A673 (cell line): ENCODE data around the gene ARHGAP22. TPM values are rescaled to one million over a fixed set of nuclear protein-coding genes. Genes with fewer than 3 reads are reported as not detected.

ENCODE experiments used
- BruUV-seq: library from RNA; stranded (reverse); fragments of 400-500 nt; replicated peaks from 2 replicates; lab custom pipeline; 2021; lab: Mats Ljungman, UMichigan
- CTCF ChIA-PET: fragments of 300-600 bp; sonication (Branson Sonifier 250); formaldehyde crosslinking; loops from one replicate; lab custom pipeline; 2022; ENCODE audit warnings: antibody characterized with exemption; lab: Charles Lee
- POLR2A ChIA-PET: fragments of 300-600 bp; sonication (Branson Sonifier 250); formaldehyde crosslinking; loops from one replicate; lab custom pipeline; 2022; ENCODE audit warnings: antibody characterized with exemption; ENCODE audit not compliant: low non-redundant PET; lab: Charles Lee
- DNase-seq: peaks from one replicate; pipeline ENCODE4 v3.0.0-alpha.2; 2015; ENCODE audit warnings: low spot score
- H3K27ac ChIP-seq: fragments of 200-600 bp; sonication (generic); 2 replicates; pipeline ENCODE4 v1.5.1; 2016; ENCODE audit warnings: mixed run types, low read depth, mild to moderate bottlenecking, mixed read lengths, antibody characterized with exemption, low read length; ENCODE audit not compliant: poor library complexity, severe bottlenecking
- H3K27me3 ChIP-seq: fragments of 200-600 bp; sonication (generic); replicated peaks from 2 replicates; pipeline ENCODE4 v1.6.1; 2017; ENCODE audit warnings: mixed run types, low read depth, mild to moderate bottlenecking, mixed read lengths, antibody characterized with exemption, low read length; ENCODE audit not compliant: insufficient read depth, poor library complexity
- H3K36me3 ChIP-seq: fragments of 200-600 bp; sonication (generic); 2 replicates; pipeline ENCODE4 v1.6.1; 2016; ENCODE audit warnings: mixed run types, mild to moderate bottlenecking, mixed read lengths, antibody characterized with exemption, low read length; ENCODE audit not compliant: insufficient read depth, poor library complexity, severe bottlenecking
- H3K4me1 ChIP-seq: fragments of 200-600 bp; sonication (generic); 2 replicates; pipeline ENCODE4 v1.6.1; 2017; ENCODE audit warnings: mixed run types, mild to moderate bottlenecking, mixed read lengths, antibody characterized with exemption, low read length; ENCODE audit not compliant: insufficient read depth, poor library complexity, severe bottlenecking
- H3K4me3 ChIP-seq: fragments of 200-600 bp; sonication (generic); 2 replicates; pipeline ENCODE4 v1.5.1; 2016; ENCODE audit warnings: low read depth, mixed run types, mild to moderate bottlenecking, mixed read lengths, low read length; ENCODE audit not compliant: poor library complexity, severe bottlenecking
- H3K9me3 ChIP-seq: fragments of 200-600 bp; sonication (generic); 2 replicates; pipeline ENCODE4 v1.6.1; 2016; ENCODE audit warnings: mixed run types, low read depth, mild to moderate bottlenecking, mixed read lengths, antibody characterized with exemption, low read length; ENCODE audit not compliant: poor library complexity, severe bottlenecking
- EZH2 ChIP-seq: fragments of 200-600 bp; sonication (generic); IDR thresholded peaks from 2 replicates; pipeline ENCODE4 v1.6.1; 2017; ENCODE audit warnings: borderline replicate concordance, low read depth, mild to moderate bottlenecking, mixed read lengths, antibody characterized with exemption, low read length; ENCODE audit not compliant: poor library complexity, severe bottlenecking
- intact Hi-C: fragments of 100-400 bp; cut with micrococcal nuclease; formaldehyde crosslinking; loops from one replicate; pipeline ENCODE4 v1.10.0; 2022; ENCODE audit not compliant: unreplicated experiment
- total RNA-seq: library from RNA; stranded (reverse); gene quantifications from 2 replicates; pipeline ENCODE4 v1.2.3, GENCODE V29; 2021
- TF ChIP-seq, protein P1 (sequence below): fragments of 300-800, 200-600 bp; sonication (generic); conservative IDR thresholded peaks from 2 replicates; pipeline ENCODE4 v1.5.1; 2017; ENCODE audit warnings: low read depth, mild to moderate bottlenecking, antibody characterized with exemption, low read length, moderate library complexity, mixed read lengths

Gene ARHGAP22
- total RNA-seq, 1 experiment from 2014 or later = 0.47 TPM

DNA sequence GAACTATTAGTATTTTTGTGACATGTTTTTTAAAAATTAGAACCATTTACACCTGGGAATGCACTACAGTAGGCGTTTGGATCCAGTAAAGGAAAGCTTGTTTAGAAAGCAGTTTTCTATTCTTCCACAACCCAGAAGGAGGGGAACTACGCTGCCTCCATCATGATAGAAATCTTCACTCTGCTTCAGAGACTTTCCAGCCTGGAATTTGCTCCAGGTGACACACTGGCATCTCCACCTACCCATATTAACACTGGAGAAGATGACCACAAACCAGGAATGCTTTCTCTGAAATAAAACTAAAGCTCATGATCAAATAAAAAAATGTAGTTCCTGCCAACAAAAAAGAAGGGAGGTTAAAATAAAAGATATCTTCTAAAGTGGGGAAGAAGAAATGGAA lies 66.3 kb downstream of the ARHGAP22 start:
- ChIA-PET CTCF (no interaction called here), POLR2A (no interaction called here)
- BruUV-seq = no TSS peak

DNA sequence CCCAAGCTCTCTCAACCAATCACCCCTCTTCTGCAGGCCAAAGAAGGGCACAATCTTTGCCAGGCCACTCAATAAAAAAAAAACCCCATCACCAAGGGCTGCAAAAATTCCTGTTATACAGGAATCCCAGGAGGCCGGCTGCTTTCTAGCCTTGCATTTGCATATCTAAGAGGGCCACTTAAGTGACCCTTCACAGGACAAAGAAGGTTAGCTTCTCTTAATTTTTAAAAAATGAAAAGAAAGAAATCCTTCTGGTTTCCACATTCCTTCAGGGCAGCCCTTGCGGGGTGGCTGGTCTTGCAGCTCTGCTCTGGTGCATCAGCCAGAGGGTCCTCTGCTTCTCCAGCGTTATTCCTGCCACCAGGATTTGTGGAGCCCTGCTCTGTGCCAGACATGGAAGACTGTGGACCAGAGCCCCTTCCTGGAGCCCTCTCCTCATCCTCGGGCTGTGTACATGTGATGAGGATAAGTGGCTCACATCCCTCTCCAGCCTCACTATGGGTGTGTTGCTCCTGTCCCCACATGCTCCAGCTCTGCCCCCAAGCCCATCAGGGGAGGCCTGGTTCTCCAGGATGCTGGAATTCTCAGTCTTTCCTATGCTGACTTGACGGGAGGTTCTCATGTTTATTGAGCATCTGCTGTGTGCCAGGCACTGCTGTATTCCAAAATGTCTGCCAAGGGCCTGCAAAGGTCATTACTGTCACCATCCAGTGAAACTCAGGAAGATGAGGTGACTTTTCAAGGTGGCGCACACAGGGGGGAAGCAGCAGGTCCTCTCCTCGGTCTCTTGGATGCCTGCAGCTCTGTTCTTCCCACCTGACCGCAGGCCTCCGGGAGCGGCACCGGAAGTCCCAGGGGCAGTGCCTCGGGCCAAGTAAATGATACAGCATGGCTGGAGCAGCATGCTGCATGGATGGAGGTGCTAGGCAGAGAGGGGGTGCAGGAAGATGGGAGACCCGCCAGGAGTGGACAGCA lies 67.7 kb downstream of the ARHGAP22 start:
- ChIA-PET POLR2A (no interaction called here), CTCF (no interaction called here)
- Histone ChIP-seq H3K27ac (no peak overlapping the region), H3K9me3 (no peaks in the 10 kb centered on the region), H3K4me3 (no peak overlapping the region), H3K36me3 (no peaks in the 10 kb centered on the region), H3K27me3 (no peaks in the 10 kb centered on the region), H3K4me1 (no peaks in the 10 kb centered on the region)
- no TSS peak for BruUV-seq
- DNase-seq = no peak
- intact Hi-C loops = no loop called here
- TF ChIP-seq, protein P1, sequence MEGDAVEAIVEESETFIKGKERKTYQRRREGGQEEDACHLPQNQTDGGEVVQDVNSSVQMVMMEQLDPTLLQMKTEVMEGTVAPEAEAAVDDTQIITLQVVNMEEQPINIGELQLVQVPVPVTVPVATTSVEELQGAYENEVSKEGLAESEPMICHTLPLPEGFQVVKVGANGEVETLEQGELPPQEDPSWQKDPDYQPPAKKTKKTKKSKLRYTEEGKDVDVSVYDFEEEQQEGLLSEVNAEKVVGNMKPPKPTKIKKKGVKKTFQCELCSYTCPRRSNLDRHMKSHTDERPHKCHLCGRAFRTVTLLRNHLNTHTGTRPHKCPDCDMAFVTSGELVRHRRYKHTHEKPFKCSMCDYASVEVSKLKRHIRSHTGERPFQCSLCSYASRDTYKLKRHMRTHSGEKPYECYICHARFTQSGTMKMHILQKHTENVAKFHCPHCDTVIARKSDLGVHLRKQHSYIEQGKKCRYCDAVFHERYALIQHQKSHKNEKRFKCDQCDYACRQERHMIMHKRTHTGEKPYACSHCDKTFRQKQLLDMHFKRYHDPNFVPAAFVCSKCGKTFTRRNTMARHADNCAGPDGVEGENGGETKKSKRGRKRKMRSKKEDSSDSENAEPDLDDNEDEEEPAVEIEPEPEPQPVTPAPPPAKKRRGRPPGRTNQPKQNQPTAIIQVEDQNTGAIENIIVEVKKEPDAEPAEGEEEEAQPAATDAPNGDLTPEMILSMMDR = no peak
- no peak for TF ChIP-seq EZH2

More for the DNA sequence above, 66.3 kb downstream of the ARHGAP22 start:
- no peak overlapping the region for H3K27ac ChIP-seq
- no peak overlapping the region for H3K4me3 ChIP-seq
- no peaks in the 10 kb centered on the region for H3K27me3 ChIP-seq
- no peak for TF ChIP-seq EZH2
- TF ChIP-seq, protein P1 = no peak
- intact Hi-C loops = no loop called here
- no peaks in the 10 kb centered on the region for H3K4me1 ChIP-seq
- no peak for DNase-seq
- no peaks in the 10 kb centered on the region for H3K9me3 ChIP-seq
- no peaks in the 10 kb centered on the region for H3K36me3 ChIP-seq

DNA sequence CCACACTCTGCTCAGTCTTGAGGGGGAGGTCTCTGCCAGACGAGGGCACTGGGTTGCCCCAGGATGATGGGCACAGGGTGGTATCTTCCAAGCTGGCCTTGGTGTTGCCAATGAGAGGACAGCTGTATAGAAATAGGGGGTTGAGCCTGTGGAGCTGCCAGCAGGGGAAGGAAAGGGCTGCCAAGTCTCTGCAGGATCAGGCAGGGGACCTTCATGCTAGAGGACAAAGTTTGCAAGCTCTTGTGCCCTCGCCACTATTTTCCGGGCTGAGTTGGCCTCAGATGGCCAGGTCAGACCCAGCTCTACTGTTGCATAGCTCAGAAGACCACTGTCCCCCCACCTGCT lies 68.7 kb downstream of the ARHGAP22 start:
- Histone ChIP-seq H3K9me3 (no peaks in the 10 kb centered on the region), H3K36me3 (no peaks in the 10 kb centered on the region), H3K4me1 (no peaks in the 10 kb centered on the region), H3K4me3 (no peak overlapping the region), H3K27me3 (no peaks in the 10 kb centered on the region), H3K27ac (no peak overlapping the region)
- intact Hi-C loops = no loop called here
- ChIA-PET CTCF (interaction anchor here (0.6 kb wide), 1 partner anchor 954 kb away, joined by 3 read pairs; no protein-coding TSS in a partner anchor), POLR2A (no interaction called here)
- TF ChIP-seq EZH2 = no peak
- TF ChIP-seq, protein P1 = no peak
- BruUV-seq = no TSS peak
- DNase-seq = no peak
